K562 (cell line): ENCODE results near the gene SLC35G4.

Experiments
- PRMT5 ChIP-seq: sonication (generic); formaldehyde crosslinking; IDR thresholded peaks from 2 replicates; pipeline ENCODE4 v1.5.0; 2020; ENCODE audit warnings: missing genetic modification reagents
- ZNF217 ChIP-seq: sonication (generic); formaldehyde crosslinking; IDR thresholded peaks from 2 replicates; pipeline ENCODE4 v1.8.0; 2022; ENCODE audit warnings: mild to moderate bottlenecking, missing genetic modification reagents
- TF ChIP-seq, protein P1 (sequence below), 2 experiments: fragments of 450-650 bp; conservative IDR thresholded peaks; 2 replicates each; pipeline ENCODE4 v1.6.1; 2017; ENCODE audit warnings: mild to moderate bottlenecking in 2 of 2, moderate library complexity in 2 of 2
- TF ChIP-seq, protein P2 (sequence below), 3 experiments: IDR thresholded peaks in 2 of 3; conservative IDR thresholded peaks in 1 of 3; 2 replicates each; pipeline ENCODE4 v1.5.1; 2011 to 2012; ENCODE audit warnings: low read length in 3 of 3, mild to moderate bottlenecking in 3 of 3, control low read depth in 2 of 3, improper control_type of control experiment in 1 of 3, inconsistent platforms in 1 of 3, low read depth in 1 of 3, mixed read lengths in 1 of 3, moderate library complexity in 1 of 3; ENCODE audit not compliant: insufficient read depth in 2 of 3

DNA sequence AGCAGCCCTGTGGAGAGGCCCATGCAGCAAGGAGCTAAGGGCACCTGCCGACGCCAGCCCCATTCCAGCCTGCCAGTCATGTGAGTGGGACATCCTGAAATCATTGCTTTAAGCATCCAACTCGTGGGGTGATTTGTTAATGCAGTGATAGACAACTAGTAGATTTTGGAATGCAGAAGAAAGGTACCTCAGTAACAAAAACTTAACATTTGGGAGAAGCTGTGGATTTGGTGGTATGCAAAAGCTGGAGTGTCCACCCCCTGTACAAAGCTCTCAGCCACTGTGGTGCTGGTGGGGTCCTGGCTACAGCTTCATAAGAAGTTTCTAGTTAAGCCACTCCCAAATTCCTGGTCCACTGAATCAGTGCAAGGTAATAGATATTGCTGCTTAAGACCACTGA lies 42.5 kb downstream of the SLC35G4 start:
- TF ChIP-seq, protein P1, sequence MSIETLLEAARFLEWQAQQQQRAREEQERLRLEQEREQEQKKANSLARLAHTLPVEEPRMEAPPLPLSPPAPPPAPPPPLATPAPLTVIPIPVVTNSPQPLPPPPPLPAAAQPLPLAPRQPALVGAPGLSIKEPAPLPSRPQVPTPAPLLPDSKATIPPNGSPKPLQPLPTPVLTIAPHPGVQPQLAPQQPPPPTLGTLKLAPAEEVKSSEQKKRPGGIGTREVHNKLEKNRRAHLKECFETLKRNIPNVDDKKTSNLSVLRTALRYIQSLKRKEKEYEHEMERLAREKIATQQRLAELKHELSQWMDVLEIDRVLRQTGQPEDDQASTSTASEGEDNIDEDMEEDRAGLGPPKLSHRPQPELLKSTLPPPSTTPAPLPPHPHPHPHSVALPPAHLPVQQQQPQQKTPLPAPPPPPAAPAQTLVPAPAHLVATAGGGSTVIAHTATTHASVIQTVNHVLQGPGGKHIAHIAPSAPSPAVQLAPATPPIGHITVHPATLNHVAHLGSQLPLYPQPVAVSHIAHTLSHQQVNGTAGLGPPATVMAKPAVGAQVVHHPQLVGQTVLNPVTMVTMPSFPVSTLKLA (conservative IDR thresholded peaks at IDR 0.05) = no peak
- TF ChIP-seq, protein P2, sequence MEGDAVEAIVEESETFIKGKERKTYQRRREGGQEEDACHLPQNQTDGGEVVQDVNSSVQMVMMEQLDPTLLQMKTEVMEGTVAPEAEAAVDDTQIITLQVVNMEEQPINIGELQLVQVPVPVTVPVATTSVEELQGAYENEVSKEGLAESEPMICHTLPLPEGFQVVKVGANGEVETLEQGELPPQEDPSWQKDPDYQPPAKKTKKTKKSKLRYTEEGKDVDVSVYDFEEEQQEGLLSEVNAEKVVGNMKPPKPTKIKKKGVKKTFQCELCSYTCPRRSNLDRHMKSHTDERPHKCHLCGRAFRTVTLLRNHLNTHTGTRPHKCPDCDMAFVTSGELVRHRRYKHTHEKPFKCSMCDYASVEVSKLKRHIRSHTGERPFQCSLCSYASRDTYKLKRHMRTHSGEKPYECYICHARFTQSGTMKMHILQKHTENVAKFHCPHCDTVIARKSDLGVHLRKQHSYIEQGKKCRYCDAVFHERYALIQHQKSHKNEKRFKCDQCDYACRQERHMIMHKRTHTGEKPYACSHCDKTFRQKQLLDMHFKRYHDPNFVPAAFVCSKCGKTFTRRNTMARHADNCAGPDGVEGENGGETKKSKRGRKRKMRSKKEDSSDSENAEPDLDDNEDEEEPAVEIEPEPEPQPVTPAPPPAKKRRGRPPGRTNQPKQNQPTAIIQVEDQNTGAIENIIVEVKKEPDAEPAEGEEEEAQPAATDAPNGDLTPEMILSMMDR (IDR thresholded peaks at IDR 0.05 in 2 of 3, conservative IDR thresholded peaks at IDR 0.05 in 1 of 3; ENCODE audit: insufficient read depth in 2 of 3, low read depth in 1 of 3, low read length in 3 of 3) = no peak
- TF ChIP-seq PRMT5 (CRISPR knock-in tag) (no peak), ZNF217 (CRISPR knock-in tag) (no peak)
